Liver (tissue), 9 donors: ENCODE measurements around the gene CYCS. TPM values are rescaled to one million over a fixed set of nuclear protein-coding genes. Genes with fewer than 3 reads are reported as not detected.
"Not testable (repeated sequence)": the region's sequence is repeated elsewhere in the genome, so short reads cannot be mapped to it uniquely, and the experiment has no call there.

Experiments used
- DNase-seq: peaks from one replicate; pipeline ENCODE4 v3.0.0-alpha.2; 2017; ENCODE audit warnings: low spot score
- H3K27ac ChIP-seq, 2 donors: one replicate each; pipeline ENCODE4 v1.7.0; 2013; ENCODE audit warnings: inconsistent platforms in 2 of 2, low read length in 2 of 2, control low read depth in 1 of 2, low read depth in 1 of 2, mild to moderate bottlenecking in 1 of 2
- H3K27me3 ChIP-seq, 4 donors: one replicate each; pipeline versions ENCODE4 v1.6.1 to v1.7.0; 2013; ENCODE audit warnings: low read length in 3 of 4, inconsistent platforms in 1 of 4, mild to moderate bottlenecking in 1 of 4, moderate library complexity in 1 of 4; ENCODE audit not compliant: control insufficient read depth in 4 of 4, insufficient read depth in 4 of 4
- H3K36me3 ChIP-seq, 4 donors: one replicate each; pipeline versions ENCODE4 v1.6.1 to v1.7.0; 2013; ENCODE audit warnings: low read length in 3 of 4, mild to moderate bottlenecking in 3 of 4, low read depth in 1 of 4, moderate library complexity in 1 of 4; ENCODE audit not compliant: control insufficient read depth in 4 of 4, insufficient read depth in 3 of 4
- H3K4me1 ChIP-seq, 4 donors: one replicate each; pipeline versions ENCODE4 v1.6.1 to v1.7.0; 2013; ENCODE audit warnings: low read length in 3 of 4, mild to moderate bottlenecking in 3 of 4, moderate library complexity in 1 of 4; ENCODE audit not compliant: control insufficient read depth in 4 of 4, insufficient read depth in 4 of 4
- H3K4me3 ChIP-seq, 3 donors: one replicate each; pipeline versions ENCODE4 v1.6.1 to v1.7.0; 2013; ENCODE audit warnings: low read length in 3 of 3, control low read depth in 1 of 3, low read depth in 1 of 3, mild to moderate bottlenecking in 1 of 3
- H3K9ac ChIP-seq, 2 donors: one replicate each; pipeline ENCODE4 v1.7.0; 2013; ENCODE audit warnings: low read length in 2 of 2, mild to moderate bottlenecking in 2 of 2, moderate library complexity in 2 of 2, control low read depth in 1 of 2, low read depth in 1 of 2
- H3K9me3 ChIP-seq, 4 donors: one replicate each; pipeline versions ENCODE4 v1.6.1 to v1.7.0; 2013; ENCODE audit warnings: low read length in 3 of 4; ENCODE audit not compliant: control insufficient read depth in 4 of 4
- ATF3 ChIP-seq: IDR thresholded peaks from 2 replicates; pipeline ENCODE4 v1.6.1; 2016; ENCODE audit warnings: antibody characterized with exemption
- CTCF ChIP-seq: fragments of 150-350 bp; IDR thresholded peaks from 2 replicates; pipeline ENCODE4 v1.5.1; 2017; ENCODE audit warnings: improper control_type of control experiment, low read depth, low read length; ENCODE audit not compliant: missing input control
- FOXA1 ChIP-seq: IDR thresholded peaks from 2 replicates; pipeline ENCODE4 v1.6.1; 2016; ENCODE audit warnings: antibody characterized with exemption
- FOXA2 ChIP-seq: IDR thresholded peaks from 2 replicates; pipeline ENCODE4 v1.6.1; 2016; ENCODE audit warnings: antibody characterized with exemption
- GABPA ChIP-seq, 2 donors: IDR thresholded peaks in 1 of 2; conservative IDR thresholded peaks in 1 of 2; 2 replicates each; pipeline ENCODE4 v1.6.1; 2016; ENCODE audit warnings: antibody characterized with exemption in 2 of 2, mild to moderate bottlenecking in 1 of 2, moderate library complexity in 1 of 2
- HNF4A ChIP-seq, 2 donors: conservative IDR thresholded peaks; 2 replicates each; pipeline ENCODE4 v1.6.1; 2016; ENCODE audit warnings: antibody characterized with exemption in 2 of 2, mild to moderate bottlenecking in 2 of 2
- HNF4G ChIP-seq: IDR thresholded peaks from 2 replicates; pipeline ENCODE4 v1.6.1; 2016; ENCODE audit warnings: antibody characterized with exemption
- NR2F2 ChIP-seq: IDR thresholded peaks from 2 replicates; pipeline ENCODE4 v1.6.1; 2016; ENCODE audit warnings: antibody characterized with exemption
- REST ChIP-seq: IDR thresholded peaks from 2 replicates; pipeline ENCODE4 v1.6.1; 2016; ENCODE audit warnings: antibody characterized with exemption, mild to moderate bottlenecking
- SP1 ChIP-seq: IDR thresholded peaks from 2 replicates; pipeline ENCODE4 v1.6.1; 2018; ENCODE audit warnings: antibody characterized with exemption, mild to moderate bottlenecking
- TAF1 ChIP-seq: conservative IDR thresholded peaks from 2 replicates; pipeline ENCODE4 v1.6.1; 2016; ENCODE audit warnings: antibody characterized with exemption, mild to moderate bottlenecking
- WGBS: extraction: QIAGEN DNeasy Blood & Tissue Kit; methylation state at CpG from one replicate; pipeline ENCODE4 v1.1.7; 2013; 5-methylcytosine and 5-hydroxymethylcytosine counted together
- polyA plus RNA-seq, 2 donors: library from polyadenylated mRNA; stranded (reverse) in 1 of 2; unstranded in 1 of 2; fragments of 200-250 nt in 1 of 2; fragments of >200 nt in 1 of 2; fragmentation: Nextera tagmentation in 1 of 2; extraction: Ambion mirVana in 1 of 2; gene quantifications; one replicate each; pipeline versions ENCODE4 v1.2.1 to v1.2.3, GENCODE V29; 2013 to 2015
- total RNA-seq, 2 donors: library from RNA; depleted of rRNA; stranded (reverse); fragments of >200 nt; gene quantifications; one replicate each; pipeline ENCODE4 v1.2.3, GENCODE V29; 2014
- donor health status: healthy.
- donor health status: healthy.
- donor health status: healthy.
- donor health status: healthy.
- donor health status: healthy.

CYCS gene
- total and polyA plus RNA-seq, 4 donors, result 23.1 to 74.3 (median 42.4) TPM

- Histone ChIP-seq H3K27me3 (no peaks in the 10 kb centered on the region), H3K27ac (peak overlapping the region; percentile 15 to 36), H3K4me1 (peaks cover 0 to 6% (median 1%) of the 10 kb centered on the region in 4 donors), H3K9me3 (no peaks in the 10 kb centered on the region), H3K36me3 (peaks cover 6 to 22% (median 17%) of the 10 kb centered on the region in 4 donors), H3K9ac (no peak overlapping the region), H3K4me3 (no peak overlapping the region)
- TF ChIP-seq NR2F2, result no peak
- no peak for TF ChIP-seq TAF1
- TF ChIP-seq HNF4G, result peak; percentile 9
- no peak for TF ChIP-seq FOXA1
- no peak for TF ChIP-seq CTCF
- no peak for TF ChIP-seq GABPA (IDR thresholded peaks at IDR 0.05 in 1 of 2, conservative IDR thresholded peaks at IDR 0.05 in 1 of 2)
- TF ChIP-seq ATF3, result no peak
- TF ChIP-seq SP1, result no peak
- peak; percentile 66 to 70 for TF ChIP-seq HNF4A (conservative IDR thresholded peaks at IDR 0.05)
- WGBS, result 52% methylated on average over 7 of the region's 7 CpGs
- DNase-seq, result no peak
Measured at GRCh38 chr7:25117226-25118047, 7.6 kb downstream of the CYCS start.

GRCh38 chr7:25116621-25117020 is 8.4 kb downstream of the CYCS start:
- H3K36me3 ChIP-seq, result peaks cover 6 to 15% (median 13%) of the 10 kb centered on the region in 4 donors
- no peak overlapping the region for H3K27ac ChIP-seq
- TF ChIP-seq TAF1 (no peak), REST (peak; percentile 92), FOXA2 (no peak)
- 88% methylated on average over 5 of the region's 5 CpGs for WGBS
- no peaks in the 10 kb centered on the region for H3K9me3 ChIP-seq
- no peaks in the 10 kb centered on the region for H3K27me3 ChIP-seq
- DNase-seq, result no peak
- peaks cover 0 to 6% (median 1%) of the 10 kb centered on the region in 4 donors for H3K4me1 ChIP-seq
- H3K9ac ChIP-seq, result no peak overlapping the region
- H3K4me3 ChIP-seq, result no peak overlapping the region

GRCh38 chr7:25110514-25110913 is 14.5 kb downstream of the CYCS start:
- H3K36me3 ChIP-seq, H3K4me3 ChIP-seq, DNase-seq, H3K27me3 ChIP-seq, H3K9me3 ChIP-seq, H3K9ac ChIP-seq, H3K4me1 ChIP-seq, H3K27ac ChIP-seq: not testable (repeated sequence)
- 93% methylated on average over 2 of the region's 2 CpGs for WGBS
